ENCODE measurements around the gene MS4A6E. TPM values are rescaled to one million over a fixed set of nuclear protein-coding genes. Genes with fewer than 3 reads are reported as not detected.

The MS4A6E gene
- total RNA-seq, 2 donors from 2014 or later = not detected

DNA sequence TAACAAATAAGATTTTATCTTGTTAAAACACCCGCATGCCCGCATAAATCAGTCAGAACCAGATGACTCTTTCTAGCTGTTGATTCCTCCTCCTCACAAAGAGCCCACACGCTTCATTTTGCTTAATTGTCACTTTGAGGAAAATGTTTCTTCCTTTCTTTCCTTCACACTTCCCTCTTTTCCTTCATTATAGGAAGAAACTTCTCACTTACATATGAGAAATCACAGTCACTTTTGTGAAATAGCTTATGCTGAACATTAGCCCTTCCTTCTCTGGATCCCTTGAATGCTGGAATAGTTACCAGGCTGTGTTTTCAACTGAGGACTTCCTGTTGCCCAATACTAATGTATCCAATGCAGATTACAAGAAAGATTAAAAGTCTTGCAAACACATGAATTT, 5.8 kb downstream of the MS4A6E start:
- no peak overlapping the region for H3K4me3 Mint-ChIP-seq

DNA sequence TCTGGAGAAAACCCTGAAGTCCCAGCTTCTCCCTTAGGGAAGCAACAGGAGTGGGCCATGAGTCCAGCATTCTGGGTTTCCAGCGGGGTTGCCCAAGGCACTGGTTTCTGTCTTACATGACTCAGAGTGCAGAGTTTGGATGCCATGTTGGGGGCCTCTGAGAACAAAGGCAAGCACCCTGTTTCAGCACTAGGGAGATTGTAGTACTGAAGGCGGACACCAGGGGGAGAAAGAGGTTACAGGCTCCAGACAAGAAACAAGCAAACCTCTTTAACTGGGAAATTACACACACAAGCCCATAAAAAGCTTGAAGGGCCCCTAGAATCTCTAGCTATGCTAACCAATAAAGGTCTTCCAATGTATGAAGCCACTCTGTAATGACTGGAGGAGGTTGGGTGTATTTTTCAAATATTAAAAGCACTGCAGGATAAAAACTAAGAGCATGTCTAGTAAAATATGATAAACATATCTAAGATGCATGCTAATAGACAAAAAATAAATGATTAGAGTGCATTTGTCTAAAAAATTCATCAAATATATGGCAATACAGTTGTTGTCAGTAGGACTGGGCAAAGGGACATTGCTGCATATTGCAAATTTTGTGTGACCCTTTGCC, 7.1 kb downstream of the MS4A6E start:
- H3K4me1 ChIP-seq (ENCODE audit: control insufficient read depth, insufficient read depth, low read length) = no peaks in the 10 kb centered on the region
- Mint-ChIP-seq H3K27me3 (ENCODE audit: insufficient read depth) (no peaks in the 10 kb centered on the region), H3K36me3 (ENCODE audit: low read depth) (no peaks in the 10 kb centered on the region), H3K27ac (no peak overlapping the region), H3K9me3 (peaks cover 12% of the 10 kb centered on the region), H3K4me3 (no peak overlapping the region), H3K4me1 (no peaks in the 10 kb centered on the region)
- no peaks in the 10 kb centered on the region for H3K36me3 ChIP-seq (ENCODE audit: control insufficient read depth, insufficient read depth, low read length)
- no peaks in the 10 kb centered on the region for H3K9me3 ChIP-seq (ENCODE audit: control insufficient read depth, low read length)
- TF ChIP-seq, protein P1, sequence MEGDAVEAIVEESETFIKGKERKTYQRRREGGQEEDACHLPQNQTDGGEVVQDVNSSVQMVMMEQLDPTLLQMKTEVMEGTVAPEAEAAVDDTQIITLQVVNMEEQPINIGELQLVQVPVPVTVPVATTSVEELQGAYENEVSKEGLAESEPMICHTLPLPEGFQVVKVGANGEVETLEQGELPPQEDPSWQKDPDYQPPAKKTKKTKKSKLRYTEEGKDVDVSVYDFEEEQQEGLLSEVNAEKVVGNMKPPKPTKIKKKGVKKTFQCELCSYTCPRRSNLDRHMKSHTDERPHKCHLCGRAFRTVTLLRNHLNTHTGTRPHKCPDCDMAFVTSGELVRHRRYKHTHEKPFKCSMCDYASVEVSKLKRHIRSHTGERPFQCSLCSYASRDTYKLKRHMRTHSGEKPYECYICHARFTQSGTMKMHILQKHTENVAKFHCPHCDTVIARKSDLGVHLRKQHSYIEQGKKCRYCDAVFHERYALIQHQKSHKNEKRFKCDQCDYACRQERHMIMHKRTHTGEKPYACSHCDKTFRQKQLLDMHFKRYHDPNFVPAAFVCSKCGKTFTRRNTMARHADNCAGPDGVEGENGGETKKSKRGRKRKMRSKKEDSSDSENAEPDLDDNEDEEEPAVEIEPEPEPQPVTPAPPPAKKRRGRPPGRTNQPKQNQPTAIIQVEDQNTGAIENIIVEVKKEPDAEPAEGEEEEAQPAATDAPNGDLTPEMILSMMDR (conservative IDR thresholded peaks at IDR 0.05) = peak; percentile 84
- H3K9ac ChIP-seq (ENCODE audit: extremely low read depth, low read length, poor library complexity, severe bottlenecking) = no peak overlapping the region
- H3K27ac ChIP-seq (ENCODE audit: low read depth, low read length) = no peak overlapping the region
- H3K4me3 ChIP-seq (ENCODE audit: low read length) = no peak overlapping the region
- DNase-seq = peak; percentile 95
- H3K27me3 ChIP-seq (ENCODE audit: control insufficient read depth, insufficient read depth, low read length, poor library complexity, severe bottlenecking) = no peaks in the 10 kb centered on the region
- 18 to 60% methylated on average over 1 to 2 of the region's 2 CpGs for WGBS, 2 experiments (ENCODE audit: insufficient coverage in 1 of 2, insufficient read length in 1 of 2)

More for the DNA sequence above, 5.8 kb downstream of the MS4A6E start:
- Mint-ChIP-seq H3K9me3 (peaks cover 13% of the 10 kb centered on the region), H3K4me1 (no peaks in the 10 kb centered on the region), H3K36me3 (ENCODE audit: low read depth) (no peaks in the 10 kb centered on the region), H3K27ac (no peak overlapping the region), H3K27me3 (ENCODE audit: insufficient read depth) (no peaks in the 10 kb centered on the region)
- Histone ChIP-seq H3K9ac (ENCODE audit: extremely low read depth, low read length, poor library complexity, severe bottlenecking) (no peak overlapping the region), H3K27ac (ENCODE audit: low read depth, low read length) (no peak overlapping the region), H3K36me3 (ENCODE audit: control insufficient read depth, insufficient read depth, low read length) (no peaks in the 10 kb centered on the region), H3K27me3 (ENCODE audit: control insufficient read depth, insufficient read depth, low read length, poor library complexity, severe bottlenecking) (no peaks in the 10 kb centered on the region), H3K4me3 (ENCODE audit: low read length) (no peak overlapping the region), H3K4me1 (ENCODE audit: control insufficient read depth, insufficient read depth, low read length) (no peaks in the 10 kb centered on the region), H3K9me3 (ENCODE audit: control insufficient read depth, low read length) (no peaks in the 10 kb centered on the region)
- WGBS, 2 experiments (ENCODE audit: insufficient coverage in 1 of 2, insufficient read length in 1 of 2) = 33 to 100% methylated on average over 2 to 3 of the region's 3 CpGs
- TF ChIP-seq, protein P1 (conservative IDR thresholded peaks at IDR 0.05) = no peak
- DNase-seq = no peak

DNA sequence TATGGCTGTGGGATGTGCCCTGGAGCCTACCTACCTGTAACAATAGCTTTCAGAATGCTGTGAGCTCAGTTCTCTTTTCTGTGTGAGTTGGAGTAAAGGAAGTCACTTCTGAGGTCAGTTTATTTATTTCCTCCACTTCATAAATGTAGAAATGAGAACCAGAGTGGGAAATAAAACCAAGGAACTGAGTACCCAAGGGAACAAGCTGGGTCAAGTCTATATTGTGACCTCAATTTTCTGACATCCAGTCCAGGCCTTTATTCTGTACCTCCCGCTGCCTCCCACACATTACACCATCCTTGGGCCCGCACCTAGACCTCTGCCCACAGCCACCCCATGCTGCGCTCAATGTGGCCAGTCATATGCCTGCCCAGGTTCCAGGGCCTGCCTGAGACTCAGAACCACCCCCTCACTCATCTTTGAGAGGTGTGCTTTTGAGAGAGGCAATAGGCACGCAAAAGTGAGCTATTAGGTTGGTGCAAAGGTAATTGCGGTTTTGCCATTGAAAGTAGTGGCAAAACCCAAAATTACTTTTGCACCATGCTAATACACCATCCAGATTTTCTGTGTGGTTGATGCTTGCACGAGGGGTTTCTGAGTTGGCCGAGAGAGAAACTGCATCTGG, 9.8 kb downstream of the MS4A6E start:
- DNase-seq = no peak
- H3K4me3 Mint-ChIP-seq = no peak overlapping the region
- Histone ChIP-seq H3K4me1 (ENCODE audit: control insufficient read depth, insufficient read depth, low read length) (no peaks in the 10 kb centered on the region), H3K9me3 (ENCODE audit: control insufficient read depth, low read length) (no peaks in the 10 kb centered on the region), H3K4me3 (ENCODE audit: low read length) (no peak overlapping the region), H3K9ac (ENCODE audit: extremely low read depth, low read length, poor library complexity, severe bottlenecking) (no peak overlapping the region), H3K36me3 (ENCODE audit: control insufficient read depth, insufficient read depth, low read length) (no peaks in the 10 kb centered on the region), H3K27me3 (ENCODE audit: control insufficient read depth, insufficient read depth, low read length, poor library complexity, severe bottlenecking) (no peaks in the 10 kb centered on the region), H3K27ac (ENCODE audit: low read depth, low read length) (no peak overlapping the region)
- H3K9me3 Mint-ChIP-seq = no peaks in the 10 kb centered on the region
- WGBS, 2 experiments (ENCODE audit: insufficient coverage in 1 of 2, insufficient read length in 1 of 2) = 89 to 93% methylated on average over 4 to 7 of the region's 7 CpGs
- no peak overlapping the region for H3K27ac Mint-ChIP-seq
- peaks cover 3% of the 10 kb centered on the region for H3K4me1 Mint-ChIP-seq
- TF ChIP-seq, protein P1 (conservative IDR thresholded peaks at IDR 0.05) = no peak
- no peaks in the 10 kb centered on the region for H3K27me3 Mint-ChIP-seq (ENCODE audit: insufficient read depth)
- no peaks in the 10 kb centered on the region for H3K36me3 Mint-ChIP-seq (ENCODE audit: low read depth)

Data from endodermal cell (in vitro differentiated cells).